Heart right ventricle (tissue), 16 donors: ENCODE results near the gene SAP30BP. TPM values are rescaled to one million over a fixed set of nuclear protein-coding genes. Genes with fewer than 3 reads are reported as not detected.

Experiments used
- ATAC-seq, 8 donors: fragments of 200-7000 bp; cut with Tn5 transposase; one replicate each; pipeline ENCODE4 v1.9.1; 2020; ENCODE audit warnings: mild to moderate bottlenecking in 8 of 8, moderate library complexity in 8 of 8, moderate number of reproducible peaks in 1 of 8
- DNase-seq, 2 donors: peaks; one replicate each; pipeline ENCODE4 v3.0.0-alpha.2; 2020
- H3K27ac ChIP-seq, 10 donors: fragments of 200-600 bp; sonication (generic) in 2 of 10; one replicate each; pipeline versions ENCODE4 v1.5.0 to v1.8.0; 2020 to 2022; ENCODE audit warnings: mild to moderate bottlenecking in 3 of 10
- H3K27me3 ChIP-seq, 7 donors: fragments of 200-600 bp; one replicate each; pipeline ENCODE4 v1.8.0; 2021 to 2022; ENCODE audit warnings: mild to moderate bottlenecking in 2 of 7
- H3K36me3 ChIP-seq, 9 donors: fragments of 200-600 bp; sonication (generic) in 1 of 9; one replicate each; pipeline versions ENCODE4 v1.5.0 to v1.8.0; 2020 to 2022; ENCODE audit warnings: mild to moderate bottlenecking in 2 of 9
- H3K4me1 ChIP-seq, 9 donors: fragments of 200-600 bp; sonication (generic) in 1 of 9; one replicate each; pipeline versions ENCODE4 v1.5.0 to v1.8.0; 2020 to 2022; ENCODE audit warnings: mild to moderate bottlenecking in 4 of 9
- H3K4me3 ChIP-seq, 10 donors: fragments of 200-600 bp; sonication (generic) in 2 of 10; one replicate each; pipeline versions ENCODE4 v1.5.0 to v1.8.0; 2020 to 2022; ENCODE audit warnings: mild to moderate bottlenecking in 7 of 10, moderate library complexity in 2 of 10
- H3K9me3 ChIP-seq, 11 donors: fragments of 200-600 bp in 10 of 11; sonication (generic) in 2 of 11; one replicate each; pipeline versions ENCODE4 v1.5.0 to v1.8.0; 2013 to 2022; ENCODE audit warnings: mild to moderate bottlenecking in 2 of 11, control low read depth in 1 of 11, moderate library complexity in 1 of 11
- CTCF ChIP-seq, 9 donors: fragments of 200-600 bp; sonication (generic) in 2 of 9; IDR thresholded peaks; one replicate each; pipeline versions ENCODE4 v1.5.0 to v1.8.0; 2021 to 2022; ENCODE audit warnings: antibody characterized with exemption in 9 of 9, mild to moderate bottlenecking in 5 of 9, moderate library complexity in 1 of 9
- WGBS, 2 donors: extraction: QIAGEN DNeasy Blood & Tissue Kit; methylation state at CpG; one replicate each; pipeline ENCODE4 v1.1.7; 2013; ENCODE audit warnings: inconsistent platforms in 1 of 2; 5-methylcytosine and 5-hydroxymethylcytosine counted together
- intact Hi-C, 10 donors: fragments of 100-400 bp; cut with DNase I; formaldehyde crosslinking; loops; one replicate each; pipeline versions ENCODE4 v1.11.1 to v1.14.2; 2022
- polyA plus RNA-seq, 2 donors: library from polyadenylated mRNA; stranded (reverse); fragments of 200-250 nt; gene quantifications; one replicate each; pipeline ENCODE4 v1.2.3, GENCODE V29; 2013
- total RNA-seq, 10 donors: library from RNA; stranded (reverse); fragmentation: NEBNext Ultra II Directional in 3 of 10; extraction: Animal tissue kit (Norgen Biotek cat#: 25700) in 3 of 10; gene quantifications; one replicate each; pipeline versions ENCODE4 v1.2.1 to v1.2.4, GENCODE V29; 2021 to 2023
- donor health status: Arrhythmogenic right ventricular cardiomyopathy.
- donor health status: ischemic (EF 13 %, LVEDD 7.1; RV severe dilation, severe dysfunction).
- donor health status: healthy with polysubstance abuse.
- donor health status: DM: no; HTN: yes; CAD: no.
- donor health status: DM: no; HTN: no; CAD: no.
- donor health status: ischemic (EF 25% LVEDD 6.9; RV normal size, moderate dysfunction).
- donor health status: ischemic (EF 25% LVEDD 5.7; RV mildly dilated, moderate dysfunction).
- donor health status: healthy.
- donor health status: DM: yes; HTN: yes; CAD: no.
- donor health status: Ischemic cardiomyopathy.
- donor health status: ischemic (EF 35%, LVEDD 5.7; RV mildly dilated, moderate dysfunction).
- donor health status: nonischemic (EF 11% LVEDD 7.7; RV severe dilation, severe dysfunction).
- donor health status: DM: yes; HTN: yes; CAD: no.
- donor health status: PGD.
- donor health status: ischemic (EF 29% LVEDD 5.4; RV normal size, mild dysfunction).
- donor health status: nonischemic (EF 23%, LVEDD 6.1; RV moderate dilation, normal function).

Gene SAP30BP
- total and polyA plus RNA-seq, 12 donors: 41.7 to 115 (median 56.0) TPM

- peaks cover 0 to 50% (median 4%) of the 10 kb centered on the region in 9 donors for H3K36me3 ChIP-seq
- H3K27me3 ChIP-seq: no peaks in the 10 kb centered on the region
- TF ChIP-seq CTCF (IDR thresholded peaks at IDR 0.05): no peak
- no peak overlapping the region for H3K27ac ChIP-seq
- no peaks in the 10 kb centered on the region for H3K9me3 ChIP-seq
- WGBS, 2 donors: 93% methylated on average over 27 of the region's 27 CpGs
- DNase-seq: no peak
- H3K4me1 ChIP-seq: peaks cover 14 to 46% (median 30%) of the 10 kb centered on the region in 9 donors
- no peak overlapping the region for H3K4me3 ChIP-seq
- ATAC-seq: no peak
- intact Hi-C loops: loop anchor here in 4 of 10 donors (5.0 to 10.0 kb wide), 3 partner anchors 63 to 121 kb away; no protein-coding TSS in a partner anchor
Observed at GRCh38 chr17:75631353-75631752, 35.8 kb upstream of the SAP30BP start.

GRCh38 chr17:75632428-75632827 is 34.7 kb upstream of the SAP30BP start:
- no peak for DNase-seq
- peak overlapping the region in 6 of 10 donors; percentile 88 to 94 (median 90) for H3K27ac ChIP-seq

GRCh38 chr17:75632863-75633485 is 34.2 kb upstream of the SAP30BP start, which contains the start of gene SMIM5:
Gene SMIM5, plus strand, starts transcription at chr17:75633434. Its CDS starts 6,768 bp downstream, at chr17:75640202.
- intact Hi-C loops: loop anchor here (1.0 to 10.0 kb wide), 8 partner anchors 20 to 119 kb away; no protein-coding TSS in a partner anchor
- peak; percentile 66 to 84 (median 78) for ATAC-seq
- H3K4me3 ChIP-seq: peak within 1 kb of the TSS in 8 of 10 donors; percentile 13 to 39 (median 27)

More at GRCh38 chr17:75632428-75632827, 34.7 kb upstream of the SAP30BP start:
- no peaks in the 10 kb centered on the region for H3K27me3 ChIP-seq
- H3K4me1 ChIP-seq: peaks cover 14 to 55% (median 39%) of the 10 kb centered on the region in 9 donors
- no peak for TF ChIP-seq CTCF (IDR thresholded peaks at IDR 0.05)
- no peak for ATAC-seq
- 77 to 78% methylated on average over 12 of the region's 12 CpGs for WGBS, 2 donors
- H3K4me3 ChIP-seq: no peak overlapping the region
- intact Hi-C loops: loop anchor here in 8 of 10 donors (2.0 to 10.0 kb wide), 6 partner anchors 62 to 120 kb away; no protein-coding TSS in a partner anchor
- peaks cover 0 to 39% (median 0%) of the 10 kb centered on the region in 9 donors for H3K36me3 ChIP-seq
- no peaks in the 10 kb centered on the region for H3K9me3 ChIP-seq

More at GRCh38 chr17:75632863-75633485, 34.2 kb upstream of the SAP30BP start, which contains the start of gene SMIM5:
- no peaks in the 10 kb centered on the region for H3K9me3 ChIP-seq
- peak; percentile 86 to 91 for DNase-seq
- H3K36me3 ChIP-seq: peaks cover 0 to 33% (median 0%) of the 10 kb centered on the region in 9 donors
- no peaks in the 10 kb centered on the region for H3K27me3 ChIP-seq
- TF ChIP-seq CTCF (IDR thresholded peaks at IDR 0.05): peak; percentile 92 to 99 (median 98)
- 11 to 16% methylated on average over 19 of the region's 19 CpGs for WGBS, 2 donors
- peak within 1 kb of the TSS; percentile 57 to 94 (median 89) for H3K27ac ChIP-seq
- peaks cover 14 to 59% (median 45%) of the 10 kb centered on the region in 9 donors for H3K4me1 ChIP-seq
